HL-60 (cell line): Measurements from ENCODE around the gene FBXL2.
A peak's percentile ranks its signal among the peaks of the same experiment; 100 is the strongest.

ENCODE experiments used
- DNase-seq, 2 experiments: peaks; one replicate each; pipeline ENCODE4 v3.0.0-alpha.2; 2010 to 2020; ENCODE audit warnings: low read depth in 1 of 2, low spot score in 1 of 2
- H3K27ac ChIP-seq: fragments of 250-450 bp; sonication (Bioruptor Pico); replicated peaks from 2 replicates; pipeline ENCODE4 v1.5.1; 2020; ENCODE audit warnings: mild to moderate bottlenecking, moderate library complexity
- H3K27me3 ChIP-seq: fragments of 250-450 bp; sonication (Bioruptor Pico); 2 replicates; pipeline ENCODE4 v1.5.1; 2021; ENCODE audit warnings: mild to moderate bottlenecking, moderate library complexity; ENCODE audit not compliant: insufficient read depth, poor library complexity, severe bottlenecking
- H3K4me3 ChIP-seq: replicated peaks from 2 replicates; pipeline ENCODE4 v1.5.1; 2011; ENCODE audit warnings: mild to moderate bottlenecking, control low read depth, low read length; ENCODE audit not compliant: insufficient read depth
- CTCF ChIP-seq: IDR thresholded peaks from one replicate; pipeline ENCODE4 v1.5.1; 2011; ENCODE audit warnings: low read length, control low read depth, inconsistent platforms; ENCODE audit not compliant: insufficient read depth
- GABPA ChIP-seq: IDR thresholded peaks from 2 replicates; pipeline ENCODE4 v1.6.1; 2012; ENCODE audit warnings: low read depth
- POLR2AphosphoS5 ChIP-seq: IDR thresholded peaks from 2 replicates; pipeline ENCODE4 v1.6.1; 2012; ENCODE audit warnings: low read depth
- REST ChIP-seq: IDR thresholded peaks from 2 replicates; pipeline ENCODE4 v1.6.1; 2012; ENCODE audit warnings: low read depth; ENCODE audit not compliant: insufficient replicate concordance
- SPI1 ChIP-seq: IDR thresholded peaks from 2 replicates; pipeline ENCODE4 v1.6.1; 2012; ENCODE audit warnings: low read depth, mild to moderate bottlenecking, borderline replicate concordance

Gene FBXL2

DNA sequence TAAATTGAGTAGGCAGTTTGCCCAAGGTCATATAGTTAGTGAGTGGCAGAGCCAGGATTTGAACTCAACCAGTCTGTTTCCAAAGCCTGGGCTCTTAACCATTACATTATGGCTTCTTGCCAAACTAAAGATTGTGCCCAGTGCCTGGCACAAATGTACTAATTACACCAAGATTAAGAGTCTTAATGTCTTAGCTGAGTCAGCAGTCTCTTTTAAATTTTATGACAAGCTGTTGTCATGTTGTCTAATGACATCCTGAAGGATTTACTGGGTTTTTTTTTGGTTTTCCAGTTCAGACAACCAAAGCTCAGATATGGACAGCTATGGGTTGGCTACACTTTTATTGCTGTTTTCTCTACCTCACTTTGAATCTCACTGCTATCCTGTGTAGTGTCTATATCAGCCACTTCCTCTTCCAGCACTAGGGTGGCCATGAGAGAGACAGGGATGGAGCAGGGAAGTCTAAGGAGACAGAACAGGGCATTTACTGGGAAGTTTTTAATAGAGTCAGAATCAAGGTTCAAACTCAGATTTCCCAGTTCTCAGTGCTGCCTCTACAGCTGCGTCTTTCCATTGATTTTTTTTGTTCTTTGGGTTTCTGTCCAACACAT lies 10.5 kb downstream of the FBXL2 start:
- no peak overlapping the region for H3K4me3 ChIP-seq
- no peak overlapping the region for H3K27ac ChIP-seq
- TF ChIP-seq CTCF: no peak
- TF ChIP-seq SPI1: peak; percentile 71
- H3K27me3 ChIP-seq: no peaks in the 10 kb centered on the region
- DNase-seq: no peak

GRCh38 chr3:33299395-33300081 lies 22.3 kb downstream of the FBXL2 start:
- TF ChIP-seq REST (no peak), SPI1 (no peak), POLR2AphosphoS5 (no peak)
- no peak overlapping the region for H3K4me3 ChIP-seq
- H3K27me3 ChIP-seq: no peaks in the 10 kb centered on the region
- H3K27ac ChIP-seq: no peak overlapping the region
- no peak for DNase-seq

- H3K27me3 ChIP-seq: no peaks in the 10 kb centered on the region
- H3K27ac ChIP-seq: no peak overlapping the region
- TF ChIP-seq CTCF (no peak), SPI1 (no peak), REST (no peak), GABPA (no peak), POLR2AphosphoS5 (no peak)
- H3K4me3 ChIP-seq: no peak overlapping the region
- DNase-seq: no peak
These were observed 35.1 kb downstream of the FBXL2 start for GRCh38 chr3:33312361-33312760.

DNA sequence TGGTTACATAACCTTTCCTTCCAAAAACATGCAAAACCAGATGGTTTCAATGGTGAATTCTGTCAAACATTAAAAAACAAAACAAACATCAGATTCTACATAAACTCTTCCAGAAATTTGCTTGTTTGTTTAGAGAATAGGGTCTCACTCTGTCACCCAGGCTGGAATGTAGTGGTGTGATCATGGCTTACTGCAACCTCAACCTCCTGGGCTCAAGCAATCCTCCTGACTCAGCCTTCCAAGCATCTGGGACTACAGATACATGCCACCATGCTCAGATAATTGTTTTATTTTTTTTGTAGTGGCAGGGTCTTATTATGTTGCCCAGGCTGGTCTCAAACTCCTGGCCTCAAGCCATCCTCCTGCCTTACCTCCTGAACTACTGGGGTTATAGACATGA lies 36.1 kb downstream of the FBXL2 start:
- Histone ChIP-seq H3K27ac (no peak overlapping the region), H3K27me3 (no peaks in the 10 kb centered on the region), H3K4me3 (no peak overlapping the region)
- TF ChIP-seq GABPA (no peak), CTCF (no peak), POLR2AphosphoS5 (no peak), REST (no peak), SPI1 (no peak)
- DNase-seq: no peak
